ENCODE results near the gene HK3.

GRCh38 chr5:176895831-176896230 is 3.3 kb downstream of the HK3 start:
- no peak for TF ChIP-seq CTCF (conservative IDR thresholded peaks at IDR 0.05; ENCODE audit: low read length)
- no peak for TF ChIP-seq EZH2phosphoT487 (IDR thresholded peaks at IDR 0.05; ENCODE audit: borderline replicate concordance)
